Measurements from ENCODE around the gene VAV3.
A peak's percentile ranks its signal among the peaks of the same experiment; 100 is the strongest.

VAV3 gene

DNA sequence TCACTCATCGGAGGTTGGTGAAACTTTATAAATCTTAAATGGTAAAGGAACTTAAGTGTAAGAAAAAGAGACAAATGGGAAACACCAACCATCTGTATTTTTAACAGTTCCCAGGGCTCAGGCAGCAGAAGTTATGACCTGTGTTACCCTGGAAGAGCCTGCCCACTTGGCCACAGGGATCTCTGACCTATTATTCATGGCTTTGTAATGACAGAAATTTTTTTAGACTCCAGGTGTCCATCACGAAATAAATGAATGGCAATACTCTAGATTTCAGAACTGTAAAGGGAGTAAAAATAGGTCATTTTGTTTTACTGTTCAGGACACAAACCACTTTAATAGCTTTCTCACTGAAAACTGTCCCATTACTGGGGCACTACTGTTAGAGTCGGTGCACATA is 389.8 kb downstream of the VAV3 start:
- no peak for DNase-seq (ENCODE audit: low read depth, low spot score)
- CTCF ChIA-PET = no interaction called here
- POLR2A ChIA-PET = no interaction called here
- TF ChIP-seq CTCF (IDR thresholded peaks at IDR 0.05; ENCODE audit: insufficient read depth, low read length, missing control alignments) = no peak
- H3K4me3 ChIP-seq (ENCODE audit: low read depth, low read length) = no peak overlapping the region

GRCh38 chr1:107574044-107574443 is 390.9 kb downstream of the VAV3 start:
- TF ChIP-seq CTCF (IDR thresholded peaks at IDR 0.05; ENCODE audit: insufficient read depth, low read length, missing control alignments) = no peak
- no peak for DNase-seq (ENCODE audit: low read depth, low spot score)
- ChIA-PET CTCF (no interaction called here), POLR2A (no interaction called here)
- H3K4me3 ChIP-seq (ENCODE audit: low read depth, low read length) = no peak overlapping the region

GRCh38 chr1:107572674-107573211 is 392.2 kb downstream of the VAV3 start:
- DNase-seq (ENCODE audit: low read depth, low spot score) = peak; percentile 75
- no peak overlapping the region for H3K4me3 ChIP-seq (ENCODE audit: low read depth, low read length)
- ChIA-PET POLR2A (interaction anchor here (0.6 kb wide), 1 partner anchor 20 kb away, joined by 3 read pairs; no protein-coding TSS in a partner anchor), CTCF (interaction anchor here (1.0 kb wide), 1 partner anchor 175 kb away, joined by 5 read pairs; no protein-coding TSS in a partner anchor)
- no peak for TF ChIP-seq CTCF (IDR thresholded peaks at IDR 0.05; ENCODE audit: insufficient read depth, low read length, missing control alignments)

DNA sequence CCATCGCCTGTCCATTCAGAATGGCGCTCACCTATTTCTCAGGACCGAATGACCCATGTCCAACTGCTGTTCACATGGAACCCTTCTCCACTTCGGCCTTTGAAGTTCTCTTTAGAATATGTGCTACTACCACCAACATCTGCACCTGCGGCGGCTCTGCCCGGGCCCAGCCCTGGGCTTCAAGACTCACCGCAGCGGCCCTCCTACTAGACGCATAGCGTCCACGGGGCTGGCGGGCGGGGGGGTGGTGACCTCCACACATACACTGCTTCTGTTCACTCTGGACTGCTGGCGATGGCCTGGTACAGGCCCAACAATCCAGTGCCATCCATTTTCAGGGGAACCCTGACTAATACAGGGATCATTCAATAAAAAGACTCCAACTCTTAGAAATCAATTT is 394.2 kb downstream of the VAV3 start:
- ChIA-PET CTCF (no interaction called here), POLR2A (no interaction called here)
- H3K4me3 ChIP-seq (ENCODE audit: low read depth, low read length) = no peak overlapping the region

DNA sequence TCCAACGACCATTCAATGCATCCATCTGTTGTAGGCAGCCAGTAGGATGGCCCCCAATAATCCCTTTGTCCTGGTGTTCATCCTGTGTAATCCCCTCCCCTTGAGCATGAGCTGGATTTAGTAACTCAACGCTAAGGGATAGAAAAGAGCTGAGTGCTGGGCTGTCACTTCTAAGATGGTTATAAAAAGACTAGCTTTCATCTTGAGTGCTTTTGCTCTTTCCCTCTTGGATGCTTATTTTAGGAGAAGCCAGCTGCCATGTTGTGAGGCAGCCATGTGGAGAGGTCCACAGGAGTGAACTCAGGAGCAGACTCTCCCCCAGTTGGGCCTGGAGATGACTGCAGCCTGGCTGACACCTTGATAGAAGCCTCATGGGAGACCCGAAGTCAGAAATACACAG is 401.5 kb downstream of the VAV3 start:
- ChIA-PET POLR2A (no interaction called here), CTCF (no interaction called here)
- no peak for DNase-seq (ENCODE audit: low read depth, low spot score)
- TF ChIP-seq CTCF (IDR thresholded peaks at IDR 0.05; ENCODE audit: insufficient read depth, low read length, missing control alignments) = no peak
- H3K4me3 ChIP-seq (ENCODE audit: low read depth, low read length) = no peak overlapping the region

More for the DNA sequence above, 394.2 kb downstream of the VAV3 start:
- TF ChIP-seq CTCF (IDR thresholded peaks at IDR 0.05; ENCODE audit: insufficient read depth, low read length, missing control alignments) = no peak
- no peak for DNase-seq (ENCODE audit: low read depth, low spot score)

DNA sequence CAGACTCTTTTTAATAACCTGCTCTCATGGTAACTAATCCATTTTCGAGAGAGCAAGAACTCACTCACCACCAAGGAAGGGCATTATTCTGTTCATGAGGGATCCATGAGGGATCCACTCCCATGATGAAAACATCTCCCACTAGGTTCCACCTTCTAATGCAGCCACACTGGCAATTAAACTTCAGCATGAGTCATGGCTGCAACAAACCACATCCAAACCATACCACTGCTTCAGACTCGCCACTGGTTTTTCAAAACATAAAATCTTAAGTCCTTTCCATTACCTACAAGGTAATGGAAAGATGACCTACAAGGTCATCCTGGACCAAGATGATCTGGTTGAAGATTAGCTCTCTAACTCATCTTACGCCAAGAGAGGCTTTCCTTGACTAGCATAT is 405.1 kb downstream of the VAV3 start:
- no peak for TF ChIP-seq CTCF (IDR thresholded peaks at IDR 0.05; ENCODE audit: insufficient read depth, low read length, missing control alignments)
- DNase-seq (ENCODE audit: low read depth, low spot score) = no peak
- no peak overlapping the region for H3K4me3 ChIP-seq (ENCODE audit: low read depth, low read length)
- POLR2A ChIA-PET = no interaction called here
- CTCF ChIA-PET = interaction anchor here (1.1 kb wide), 1 partner anchor 222 kb away, joined by 3 read pairs; no protein-coding TSS in a partner anchor

Measured in AG04449 (cell line).